Hepatocyte (in vitro differentiated cells): Measurements from ENCODE around the gene EPB41L1. TPM values are rescaled to one million over a fixed set of nuclear protein-coding genes. Genes with fewer than 3 reads are reported as not detected.

Source experiments
- DNase-seq: peaks from one replicate; pipeline ENCODE4 v3.0.0-alpha.2; 2016; ENCODE audit warnings: low spot score
- H2AFZ ChIP-seq: fragments of 200-600 bp; sonication (generic); 2 replicates; pipeline ENCODE4 v1.6.0; 2016; ENCODE audit warnings: antibody characterized with exemption, mild to moderate bottlenecking
- H3K27ac ChIP-seq: fragments of 200-600 bp; sonication (generic); 2 replicates; pipeline ENCODE4 v1.5.1; 2016; ENCODE audit warnings: mild to moderate bottlenecking
- H3K27me3 ChIP-seq: fragments of 200-600 bp; sonication (generic); 2 replicates; pipeline ENCODE4 v1.6.1; 2016
- H3K36me3 ChIP-seq: fragments of 200-600 bp; sonication (generic); replicated peaks from 2 replicates; pipeline ENCODE4 v1.5.1; 2016; ENCODE audit warnings: low read depth; ENCODE audit not compliant: insufficient read depth
- H3K4me1 ChIP-seq: fragments of 200-600 bp; sonication (generic); 2 replicates; pipeline ENCODE4 v1.5.1; 2016; ENCODE audit warnings: mild to moderate bottlenecking, moderate library complexity; ENCODE audit not compliant: insufficient read depth
- H3K4me2 ChIP-seq: fragments of 200-600 bp; sonication (generic); 2 replicates; pipeline ENCODE4 v1.6.0; 2016
- H3K4me3 ChIP-seq: fragments of 200-600 bp; sonication (generic); 2 replicates; pipeline ENCODE4 v1.5.1; 2016; ENCODE audit warnings: mild to moderate bottlenecking
- H3K79me2 ChIP-seq: fragments of 200-600 bp; sonication (generic); 2 replicates; pipeline ENCODE4 v1.6.0; 2017; ENCODE audit warnings: mild to moderate bottlenecking
- H3K9me2 ChIP-seq: fragments of 200-600 bp; sonication (generic); replicated peaks from 2 replicates; pipeline ENCODE4 v1.6.0; 2017; ENCODE audit warnings: mild to moderate bottlenecking; ENCODE audit not compliant: insufficient read depth
- H3K9me3 ChIP-seq: fragments of 200-600 bp; sonication (generic); 2 replicates; pipeline ENCODE4 v1.5.1; 2016; ENCODE audit warnings: low read depth, mild to moderate bottlenecking
- H4K20me1 ChIP-seq: fragments of 200-600 bp; sonication (generic); 2 replicates; pipeline ENCODE4 v1.6.0; 2016; ENCODE audit warnings: mild to moderate bottlenecking; ENCODE audit not compliant: insufficient read depth, poor library complexity, severe bottlenecking
- CTCF ChIP-seq: fragments of 200-600 bp; sonication (generic); IDR thresholded peaks from 2 replicates; pipeline ENCODE4 v1.5.1; 2016; ENCODE audit warnings: antibody characterized with exemption, mild to moderate bottlenecking; ENCODE audit not compliant: poor library complexity
- EZH2 ChIP-seq: fragments of 200-600 bp; sonication (generic); IDR thresholded peaks from 2 replicates; pipeline ENCODE4 v1.6.1; 2016; ENCODE audit warnings: antibody characterized with exemption, mild to moderate bottlenecking, borderline replicate concordance
- EZH2phosphoT487 ChIP-seq: fragments of 200-600 bp; sonication (generic); IDR thresholded peaks from one replicate; pipeline ENCODE4 v1.6.1; 2018; ENCODE audit warnings: antibody characterized with exemption, mild to moderate bottlenecking, low read depth, moderate library complexity; ENCODE audit not compliant: unreplicated experiment, severe bottlenecking
- WGBS: methylation state at CpG from one replicate; pipeline ENCODE4 v1.1.6; 2016; ENCODE audit warnings: low lambda C conversion rate; ENCODE audit errors: missing lambda C conversion rate; 5-methylcytosine and 5-hydroxymethylcytosine counted together
- polyA plus RNA-seq: library from polyadenylated mRNA; unstranded; fragments of >200 nt; fragmentation: Nextera tagmentation; extraction: Ambion mirVana; gene quantifications from 2 replicates; pipeline ENCODE4 v1.2.1, GENCODE V29; 2016
- total RNA-seq: library from RNA; depleted of rRNA; stranded (reverse); fragments of >200 nt; gene quantifications from 2 replicates; pipeline ENCODE4 v1.2.3, GENCODE V29; 2014

EPB41L1 gene
- total and polyA plus RNA-seq, 2 experiments from 2014 or later: 25.2 to 36.4 TPM

- peaks cover 14% of the 10 kb centered on the region for H3K4me1 ChIP-seq
Observed at GRCh38 chr20:36114707-36115106, 39.8 kb upstream of the EPB41L1 start.

GRCh38 chr20:36115925-36116324, 38.6 kb upstream of the EPB41L1 start:
- Histone ChIP-seq H3K79me2 (no peaks in the 10 kb centered on the region), H2AFZ (no peak overlapping the region), H3K36me3 (no peaks in the 10 kb centered on the region), H3K9me2 (no peaks in the 10 kb centered on the region), H3K4me2 (no peak overlapping the region), H3K27ac (no peak overlapping the region), H3K9me3 (no peaks in the 10 kb centered on the region), H4K20me1 (no peaks in the 10 kb centered on the region), H3K27me3 (no peaks in the 10 kb centered on the region), H3K4me3 (no peak overlapping the region), H3K4me1 (peaks cover 14% of the 10 kb centered on the region)
- DNase-seq: no peak
- TF ChIP-seq CTCF (no peak), EZH2phosphoT487 (no peak), EZH2 (no peak)

More at GRCh38 chr20:36114707-36115106, 39.8 kb upstream of the EPB41L1 start:
- DNase-seq: no peak
- Histone ChIP-seq H3K27me3 (no peaks in the 10 kb centered on the region), H3K4me3 (no peak overlapping the region), H3K36me3 (no peaks in the 10 kb centered on the region), H3K79me2 (no peaks in the 10 kb centered on the region), H3K9me3 (no peaks in the 10 kb centered on the region), H3K27ac (no peak overlapping the region), H2AFZ (no peak overlapping the region), H3K9me2 (no peaks in the 10 kb centered on the region), H4K20me1 (no peaks in the 10 kb centered on the region), H3K4me2 (no peak overlapping the region)
- TF ChIP-seq EZH2phosphoT487: no peak
- WGBS: 82% methylated on average over 3 of the region's 3 CpGs

- Histone ChIP-seq H3K4me2 (no peak overlapping the region), H4K20me1 (no peaks in the 10 kb centered on the region), H3K9me3 (no peaks in the 10 kb centered on the region), H3K4me3 (no peak overlapping the region), H2AFZ (no peak overlapping the region), H3K79me2 (peaks cover 3% of the 10 kb centered on the region), H3K4me1 (peaks cover 14% of the 10 kb centered on the region), H3K27ac (no peak overlapping the region), H3K36me3 (no peaks in the 10 kb centered on the region), H3K27me3 (no peaks in the 10 kb centered on the region), H3K9me2 (no peaks in the 10 kb centered on the region)
- TF ChIP-seq EZH2phosphoT487 (no peak), CTCF (no peak), EZH2 (no peak)
- DNase-seq: no peak
- 52% methylated on average over 2 of the region's 2 CpGs for WGBS
Observed at GRCh38 chr20:36116807-36117441, 37.6 kb upstream of the EPB41L1 start.

GRCh38 chr20:36117638-36118037, 36.9 kb upstream of the EPB41L1 start:
- Histone ChIP-seq H3K27ac (peak overlapping the region; percentile 5), H3K4me1 (peaks cover 16% of the 10 kb centered on the region), H3K79me2 (peaks cover 3% of the 10 kb centered on the region), H4K20me1 (no peaks in the 10 kb centered on the region), H3K4me3 (no peak overlapping the region), H3K36me3 (no peaks in the 10 kb centered on the region), H3K9me3 (no peaks in the 10 kb centered on the region), H3K9me2 (no peaks in the 10 kb centered on the region), H2AFZ (no peak overlapping the region), H3K27me3 (no peaks in the 10 kb centered on the region), H3K4me2 (no peak overlapping the region)
- TF ChIP-seq EZH2 (no peak), EZH2phosphoT487 (no peak), CTCF (no peak)
- no peak for DNase-seq
